Subcutaneous adipose tissue (tissue), 4 donors: ENCODE results near the gene NIPSNAP2. TPM values are rescaled to one million over a fixed set of nuclear protein-coding genes. Genes with fewer than 3 reads are reported as not detected.

Source experiments
- CTCF ChIP-seq: fragments of 450-650 bp; IDR thresholded peaks from one replicate; pipeline ENCODE4 v1.5.1; 2016; ENCODE audit warnings: low read depth, mild to moderate bottlenecking, control low read depth, antibody characterized with exemption, moderate library complexity
- total RNA-seq, 4 donors: library from RNA; depleted of rRNA; stranded (reverse); fragments of >200 nt; gene quantifications; one replicate each; pipeline ENCODE4 v1.1.0, GENCODE V29; 2016

Gene NIPSNAP2
- total RNA-seq, 4 donors from 2014 or later: 56.9 to 79.9 (median 69.8) TPM

- no peak for TF ChIP-seq CTCF
These were observed 45.3 kb downstream of the NIPSNAP2 start for GRCh38 chr7:56009695-56010094.

- TF ChIP-seq CTCF: no peak
These were observed 55.1 kb downstream of the NIPSNAP2 start for GRCh38 chr7:56019501-56019900.

DNA sequence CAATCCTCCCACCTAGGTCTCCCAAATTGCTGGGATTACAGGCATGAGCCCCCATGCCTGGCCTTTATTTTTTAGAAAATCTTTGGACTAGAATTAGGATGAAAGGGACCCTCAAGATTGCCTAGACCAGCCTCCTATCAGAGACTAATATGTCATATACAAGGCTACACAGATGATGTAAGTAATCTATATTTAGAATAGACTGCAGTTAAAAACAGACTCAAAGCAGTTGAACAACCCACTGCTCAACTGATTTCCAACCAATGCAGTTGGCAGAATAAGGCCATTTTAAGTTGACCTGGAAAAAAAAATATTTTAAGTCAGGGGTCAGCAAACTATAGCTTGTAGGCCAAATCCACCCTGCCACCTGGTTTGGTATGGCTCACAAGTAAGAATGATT is 59.1 kb downstream of the NIPSNAP2 start:
- TF ChIP-seq CTCF: no peak

GRCh38 chr7:56026538-56026937 is 62.2 kb downstream of the NIPSNAP2 start:
- TF ChIP-seq CTCF: no peak

DNA sequence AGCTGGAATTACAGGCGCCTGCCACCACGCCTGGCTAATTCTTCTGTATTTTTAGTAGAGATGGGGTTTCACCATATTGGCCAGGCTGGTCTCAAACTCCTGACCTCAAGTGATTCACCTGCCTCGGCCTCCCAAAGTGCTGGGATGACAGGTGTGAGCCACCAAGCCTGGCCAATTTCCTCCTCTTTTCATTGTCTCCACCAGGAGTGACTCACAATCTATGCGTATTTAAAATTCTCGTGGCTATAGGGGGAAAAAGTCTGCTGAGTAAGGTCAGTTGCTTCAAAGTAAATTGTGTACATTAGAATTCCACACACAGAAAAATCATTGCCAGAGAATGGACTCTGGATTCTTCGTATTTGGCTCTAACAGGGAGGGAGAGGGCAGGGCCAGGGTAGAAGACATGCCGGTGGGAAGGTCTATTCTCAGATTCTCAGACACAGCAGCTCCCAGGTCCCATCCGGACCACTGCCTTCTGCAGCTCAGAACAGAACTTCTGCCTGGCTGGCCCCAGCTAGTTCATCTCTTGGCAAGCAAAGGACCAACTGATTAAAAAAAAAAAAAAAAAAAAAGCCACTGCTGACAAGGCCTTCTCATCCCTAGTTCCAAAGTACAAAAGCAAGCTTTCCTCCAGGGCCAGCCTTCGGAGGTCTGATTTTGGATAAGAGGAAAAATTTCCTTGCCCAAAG is 64.7 kb downstream of the NIPSNAP2 start:
- TF ChIP-seq CTCF: no peak

DNA sequence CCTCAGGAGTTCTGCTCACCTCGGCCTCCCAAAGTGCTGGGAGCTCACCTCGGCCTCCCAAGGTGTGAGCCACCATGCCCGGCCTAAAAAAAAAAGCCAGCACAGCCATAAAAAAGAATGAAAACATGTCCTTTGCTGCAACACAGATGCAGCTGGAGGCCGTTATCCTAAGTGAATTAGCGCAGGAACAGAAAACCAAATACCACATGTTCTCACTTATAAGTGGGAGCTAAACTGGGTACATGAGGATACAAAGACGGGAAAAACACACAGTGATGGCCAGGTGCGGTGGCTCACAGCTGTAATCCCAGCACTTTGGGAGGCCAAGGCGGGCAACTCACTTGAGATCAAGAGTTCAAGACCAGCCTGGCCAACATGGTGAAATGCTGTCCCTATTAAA is 66.0 kb downstream of the NIPSNAP2 start:
- no peak for TF ChIP-seq CTCF

- no peak for TF ChIP-seq CTCF
These were observed 69.5 kb downstream of the NIPSNAP2 start for GRCh38 chr7:56033671-56034432.
